ENCODE results near the gene NME5.

DNA sequence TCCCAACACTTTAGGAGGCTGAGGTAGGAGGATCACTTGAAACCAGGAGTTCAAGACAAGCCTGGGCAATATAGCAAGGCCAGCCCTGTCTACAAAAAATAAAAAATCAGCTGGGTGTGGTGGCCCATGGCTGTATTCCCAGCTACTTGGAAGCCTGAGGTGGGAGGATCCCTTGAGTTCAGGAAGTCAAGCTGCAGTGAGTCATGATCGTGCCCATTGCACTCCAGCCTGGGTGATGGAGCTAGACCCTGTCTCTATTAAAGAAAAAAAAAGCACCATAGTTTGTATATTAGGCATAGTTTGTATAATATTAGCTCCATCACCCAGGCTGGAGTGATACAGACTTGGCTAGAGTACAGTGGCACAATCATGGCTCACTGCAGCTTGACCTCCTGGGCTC, 9.6 kb upstream of the NME5 start:
- TF ChIP-seq POLR2A (IDR thresholded peaks at IDR 0.05) = no peak
- TF ChIP-seq, protein P1, sequence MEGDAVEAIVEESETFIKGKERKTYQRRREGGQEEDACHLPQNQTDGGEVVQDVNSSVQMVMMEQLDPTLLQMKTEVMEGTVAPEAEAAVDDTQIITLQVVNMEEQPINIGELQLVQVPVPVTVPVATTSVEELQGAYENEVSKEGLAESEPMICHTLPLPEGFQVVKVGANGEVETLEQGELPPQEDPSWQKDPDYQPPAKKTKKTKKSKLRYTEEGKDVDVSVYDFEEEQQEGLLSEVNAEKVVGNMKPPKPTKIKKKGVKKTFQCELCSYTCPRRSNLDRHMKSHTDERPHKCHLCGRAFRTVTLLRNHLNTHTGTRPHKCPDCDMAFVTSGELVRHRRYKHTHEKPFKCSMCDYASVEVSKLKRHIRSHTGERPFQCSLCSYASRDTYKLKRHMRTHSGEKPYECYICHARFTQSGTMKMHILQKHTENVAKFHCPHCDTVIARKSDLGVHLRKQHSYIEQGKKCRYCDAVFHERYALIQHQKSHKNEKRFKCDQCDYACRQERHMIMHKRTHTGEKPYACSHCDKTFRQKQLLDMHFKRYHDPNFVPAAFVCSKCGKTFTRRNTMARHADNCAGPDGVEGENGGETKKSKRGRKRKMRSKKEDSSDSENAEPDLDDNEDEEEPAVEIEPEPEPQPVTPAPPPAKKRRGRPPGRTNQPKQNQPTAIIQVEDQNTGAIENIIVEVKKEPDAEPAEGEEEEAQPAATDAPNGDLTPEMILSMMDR (IDR thresholded peaks at IDR 0.05) = no peak
